ENCODE data around the gene HLA-DPA1. TPM values are rescaled to one million over a fixed set of nuclear protein-coding genes. Genes with fewer than 3 reads are reported as not detected.

HLA-DPA1 gene
- total RNA-seq, 4 donors from 2014 or later = 20.4 to 211 (median 137) TPM

DNA sequence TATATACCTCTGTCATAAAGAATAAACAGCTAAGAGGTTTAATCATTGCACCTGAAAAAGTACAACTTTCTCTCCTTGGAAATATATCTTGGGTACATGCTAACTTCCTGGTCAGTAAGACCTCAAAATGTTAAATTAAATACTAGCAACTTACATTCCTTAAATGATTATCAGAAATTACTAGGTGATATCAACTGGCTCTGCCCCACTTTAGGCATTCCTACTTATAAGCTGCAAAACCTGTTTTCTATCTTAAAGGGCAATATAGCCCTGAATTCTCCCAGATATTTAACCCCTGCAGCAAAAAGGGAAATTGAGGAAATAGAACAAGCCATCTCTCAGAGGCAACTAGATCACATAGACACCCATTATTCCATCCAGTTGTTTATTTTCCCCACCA lies 20.8 kb downstream of the HLA-DPA1 start:
- DNase-seq (ENCODE audit: low spot score) (no peak), ATAC-seq (ENCODE audit: low FRiP score) (no peak)
- no peak for TF ChIP-seq CTCF (IDR thresholded peaks at IDR 0.05)

- no peak for TF ChIP-seq CTCF (IDR thresholded peaks at IDR 0.05)
- ATAC-seq (ENCODE audit: low FRiP score) (no peak), DNase-seq (ENCODE audit: low spot score) (no peak)
Observed at GRCh38 chr6:33050014-33050810, 23.2 kb downstream of the HLA-DPA1 start.

- ATAC-seq (ENCODE audit: low FRiP score) (no peak), DNase-seq (ENCODE audit: low spot score) (no peak)
- no peak for TF ChIP-seq CTCF (IDR thresholded peaks at IDR 0.05)
Observed at GRCh38 chr6:33049323-33050013, 24.0 kb downstream of the HLA-DPA1 start.

GRCh38 chr6:33040157-33040556 lies 33.3 kb downstream of the HLA-DPA1 start:
- DNase-seq (ENCODE audit: low spot score) (no peak), ATAC-seq (ENCODE audit: low FRiP score) (no peak)
- TF ChIP-seq CTCF (IDR thresholded peaks at IDR 0.05) = no peak

DNA sequence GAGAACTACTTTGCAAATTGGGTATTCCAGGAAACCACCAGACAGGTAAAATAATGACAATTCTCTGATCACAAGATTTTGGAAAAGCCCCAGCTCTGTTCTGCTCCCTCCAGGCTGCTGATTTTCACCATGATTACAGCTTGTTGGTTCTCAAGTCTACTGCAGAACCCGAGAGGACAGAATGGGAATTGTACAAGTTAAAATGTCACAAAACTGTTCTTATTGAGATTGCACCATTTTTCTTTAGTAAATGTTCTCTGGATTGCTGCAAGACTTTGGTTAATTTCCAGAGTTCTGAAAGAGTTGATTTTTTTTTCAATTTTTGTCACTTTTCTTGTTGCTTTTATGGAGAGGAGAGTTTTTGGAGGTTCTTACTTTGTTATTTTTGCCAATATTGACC lies 36.9 kb downstream of the HLA-DPA1 start:
- no peak for DNase-seq (ENCODE audit: low spot score)
- no peak for TF ChIP-seq CTCF (IDR thresholded peaks at IDR 0.05)
- ATAC-seq (ENCODE audit: low FRiP score) = no peak

DNA sequence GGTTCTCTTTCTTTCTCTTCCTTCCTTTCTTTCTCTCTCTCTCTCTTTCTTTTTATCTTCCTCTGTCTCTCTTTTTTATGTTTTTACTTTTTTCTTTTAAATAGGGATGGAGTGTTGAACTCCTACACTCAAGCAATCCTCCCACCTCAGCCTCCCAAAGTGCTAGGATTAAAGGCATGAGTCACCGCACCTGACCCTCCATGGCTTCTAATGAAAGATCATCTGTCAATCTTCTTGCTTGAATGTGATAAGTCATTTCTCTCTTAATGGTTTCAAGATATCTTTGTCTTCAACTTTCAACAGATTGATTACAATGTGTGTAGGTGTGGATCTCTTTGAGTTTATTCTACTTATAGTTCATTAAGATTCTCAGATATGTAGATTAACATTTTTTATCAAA lies 38.9 kb downstream of the HLA-DPA1 start:
- no peak for DNase-seq (ENCODE audit: low spot score)
- no peak for ATAC-seq (ENCODE audit: low FRiP score)
- TF ChIP-seq CTCF (IDR thresholded peaks at IDR 0.05) = no peak

- no peak for DNase-seq (ENCODE audit: low spot score)
- no peak for TF ChIP-seq CTCF (IDR thresholded peaks at IDR 0.05)
- no peak for ATAC-seq (ENCODE audit: low FRiP score)
Observed at GRCh38 chr6:33030245-33030644, 43.2 kb downstream of the HLA-DPA1 start.

Data from omental fat pad (tissue), 4 donors.